Measurements from ENCODE around the gene CORO2B.

DNA sequence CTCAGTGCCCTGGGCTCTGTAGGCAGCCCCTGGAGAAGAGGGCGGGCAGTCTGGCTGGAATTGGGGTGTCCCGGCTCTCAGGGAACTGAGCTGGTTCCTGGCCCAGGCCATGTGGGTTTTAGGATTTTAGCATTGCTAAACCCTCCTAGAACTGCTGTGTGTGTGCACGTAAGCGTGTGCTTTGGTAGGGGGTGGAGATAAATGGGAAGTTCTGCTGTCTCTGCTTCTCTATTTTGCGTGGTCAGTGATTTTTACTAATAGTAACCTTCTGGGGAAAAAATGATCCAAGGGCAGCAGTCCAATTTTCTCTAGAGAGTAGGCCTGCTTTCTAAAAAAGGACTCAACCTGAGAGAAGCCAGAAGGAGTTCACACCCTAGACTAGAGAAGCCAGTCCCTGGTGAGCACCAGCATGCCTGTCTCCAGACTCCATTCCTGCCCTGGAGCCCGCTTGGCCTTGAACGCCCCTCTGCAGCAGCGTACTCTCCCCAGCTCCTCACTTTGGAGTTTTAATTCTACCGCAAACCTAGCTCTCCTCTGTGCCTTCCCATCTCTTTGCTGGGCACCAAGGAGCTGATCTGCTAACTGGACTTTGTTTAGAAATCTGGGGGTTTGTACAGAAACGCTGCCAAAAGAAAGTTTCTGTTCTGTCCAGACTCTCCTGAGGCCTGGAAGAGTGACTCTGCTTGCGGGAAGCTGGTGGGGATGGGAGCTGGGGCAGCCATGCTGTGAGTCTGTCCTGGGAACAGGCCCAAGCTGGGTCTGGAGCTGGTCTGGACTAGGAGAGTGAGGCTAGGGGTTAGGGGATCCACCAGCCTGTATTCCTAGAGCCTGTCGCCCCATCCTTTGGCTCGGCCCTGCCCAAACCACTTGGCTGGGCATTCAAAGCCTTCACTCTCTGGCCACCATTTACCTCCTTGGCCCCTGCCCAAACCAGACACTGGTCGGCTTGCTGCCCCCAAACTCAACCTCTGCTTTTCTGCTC is 19.7 kb downstream of the CORO2B start:
- TF ChIP-seq, protein P1, sequence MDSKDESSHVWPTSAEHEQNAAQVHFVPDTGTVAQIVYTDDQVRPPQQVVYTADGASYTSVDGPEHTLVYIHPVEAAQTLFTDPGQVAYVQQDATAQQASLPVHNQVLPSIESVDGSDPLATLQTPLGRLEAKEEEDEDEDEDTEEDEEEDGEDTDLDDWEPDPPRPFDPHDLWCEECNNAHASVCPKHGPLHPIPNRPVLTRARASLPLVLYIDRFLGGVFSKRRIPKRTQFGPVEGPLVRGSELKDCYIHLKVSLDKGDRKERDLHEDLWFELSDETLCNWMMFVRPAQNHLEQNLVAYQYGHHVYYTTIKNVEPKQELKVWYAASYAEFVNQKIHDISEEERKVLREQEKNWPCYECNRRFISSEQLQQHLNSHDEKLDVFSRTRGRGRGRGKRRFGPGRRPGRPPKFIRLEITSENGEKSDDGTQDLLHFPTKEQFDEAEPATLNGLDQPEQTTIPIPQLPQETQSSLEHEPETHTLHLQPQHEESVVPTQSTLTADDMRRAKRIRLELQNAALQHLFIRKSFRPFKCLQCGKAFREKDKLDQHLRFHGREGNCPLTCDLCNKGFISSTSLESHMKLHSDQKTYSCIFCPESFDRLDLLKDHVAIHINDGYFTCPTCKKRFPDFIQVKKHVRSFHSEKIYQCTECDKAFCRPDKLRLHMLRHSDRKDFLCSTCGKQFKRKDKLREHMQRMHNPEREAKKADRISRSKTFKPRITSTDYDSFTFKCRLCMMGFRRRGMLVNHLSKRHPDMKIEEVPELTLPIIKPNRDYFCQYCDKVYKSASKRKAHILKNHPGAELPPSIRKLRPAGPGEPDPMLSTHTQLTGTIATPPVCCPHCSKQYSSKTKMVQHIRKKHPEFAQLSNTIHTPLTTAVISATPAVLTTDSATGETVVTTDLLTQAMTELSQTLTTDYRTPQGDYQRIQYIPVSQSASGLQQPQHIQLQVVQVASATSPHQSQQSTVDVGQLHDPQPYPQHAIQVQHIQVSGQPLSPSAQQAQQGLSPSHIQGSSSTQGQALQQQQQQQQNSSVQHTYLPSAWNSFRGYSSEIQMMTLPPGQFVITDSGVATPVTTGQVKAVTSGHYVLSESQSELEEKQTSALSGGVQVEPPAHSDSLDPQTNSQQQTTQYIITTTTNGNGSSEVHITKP (IDR thresholded peaks at IDR 0.05; ENCODE audit: partially characterized antibody) = no peak
- TF ChIP-seq POLR2A (conservative IDR thresholded peaks at IDR 0.05) (no peak), ESRRA (IDR thresholded peaks at IDR 0.05; ENCODE audit: borderline replicate concordance, low read depth) (no peak), SRF (CRISPR knock-in tag; IDR thresholded peaks at IDR 0.05) (no peak), MTF1 (CRISPR knock-in tag; IDR thresholded peaks at IDR 0.05; ENCODE audit: borderline replicate concordance) (no peak), MYC (IDR thresholded peaks at IDR 0.05; ENCODE audit: low read depth, low read length) (no peak), MYC (CRISPR knock-in tag; IDR thresholded peaks at IDR 0.05; ENCODE audit: borderline replicate concordance, low read depth) (no peak), FOSL1 (tag; conservative IDR thresholded peaks at IDR 0.05) (no peak)
- TF ChIP-seq, protein P2, sequence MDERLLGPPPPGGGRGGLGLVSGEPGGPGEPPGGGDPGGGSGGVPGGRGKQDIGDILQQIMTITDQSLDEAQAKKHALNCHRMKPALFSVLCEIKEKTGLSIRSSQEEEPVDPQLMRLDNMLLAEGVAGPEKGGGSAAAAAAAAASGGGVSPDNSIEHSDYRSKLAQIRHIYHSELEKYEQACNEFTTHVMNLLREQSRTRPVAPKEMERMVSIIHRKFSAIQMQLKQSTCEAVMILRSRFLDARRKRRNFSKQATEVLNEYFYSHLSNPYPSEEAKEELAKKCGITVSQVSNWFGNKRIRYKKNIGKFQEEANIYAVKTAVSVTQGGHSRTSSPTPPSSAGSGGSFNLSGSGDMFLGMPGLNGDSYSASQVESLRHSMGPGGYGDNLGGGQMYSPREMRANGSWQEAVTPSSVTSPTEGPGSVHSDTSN (CRISPR knock-in tag; IDR thresholded peaks at IDR 0.05; ENCODE audit: low read depth) = no peak
- TF ChIP-seq, protein P2 (tag; conservative IDR thresholded peaks at IDR 0.05; ENCODE audit: low read depth) = no peak
- TF ChIP-seq, protein P3, sequence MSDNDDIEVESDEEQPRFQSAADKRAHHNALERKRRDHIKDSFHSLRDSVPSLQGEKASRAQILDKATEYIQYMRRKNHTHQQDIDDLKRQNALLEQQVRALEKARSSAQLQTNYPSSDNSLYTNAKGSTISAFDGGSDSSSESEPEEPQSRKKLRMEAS (CRISPR knock-in tag; IDR thresholded peaks at IDR 0.05) = no peak
- TF ChIP-seq, protein P4, sequence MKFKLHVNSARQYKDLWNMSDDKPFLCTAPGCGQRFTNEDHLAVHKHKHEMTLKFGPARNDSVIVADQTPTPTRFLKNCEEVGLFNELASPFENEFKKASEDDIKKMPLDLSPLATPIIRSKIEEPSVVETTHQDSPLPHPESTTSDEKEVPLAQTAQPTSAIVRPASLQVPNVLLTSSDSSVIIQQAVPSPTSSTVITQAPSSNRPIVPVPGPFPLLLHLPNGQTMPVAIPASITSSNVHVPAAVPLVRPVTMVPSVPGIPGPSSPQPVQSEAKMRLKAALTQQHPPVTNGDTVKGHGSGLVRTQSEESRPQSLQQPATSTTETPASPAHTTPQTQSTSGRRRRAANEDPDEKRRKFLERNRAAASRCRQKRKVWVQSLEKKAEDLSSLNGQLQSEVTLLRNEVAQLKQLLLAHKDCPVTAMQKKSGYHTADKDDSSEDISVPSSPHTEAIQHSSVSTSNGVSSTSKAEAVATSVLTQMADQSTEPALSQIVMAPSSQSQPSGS (CRISPR knock-in tag; IDR thresholded peaks at IDR 0.05) = no peak

All from K562 (cell line).